ENCODE results near the gene ALDH16A1. TPM values are rescaled to one million over a fixed set of nuclear protein-coding genes. Genes with fewer than 3 reads are reported as not detected.

ALDH16A1 gene
- total RNA-seq, 1 experiment from 2014 or later, result 51.7 TPM

- Histone ChIP-seq H3K14ac (ENCODE audit: insufficient read depth, low read length) (no peak overlapping the region), H2BK12ac (ENCODE audit: insufficient read length, low read depth, low read length) (no peak overlapping the region), H2BK20ac (ENCODE audit: low read depth, low read length, poor library complexity, severe bottlenecking) (no peak overlapping the region), H2BK120ac (ENCODE audit: low read depth, low read length, poor library complexity, severe bottlenecking) (no peak overlapping the region), H3K27me3 (ENCODE audit: insufficient read depth, low read length) (peaks cover 36% of the 10 kb centered on the region; the same call in 1 of the 2 replicates), H2BK15ac (ENCODE audit: low read depth, low read length) (no peak overlapping the region), H4K8ac (replicated peaks; ENCODE audit: insufficient read length, low read depth, low read length) (no peak overlapping the region), H3K79me1 (ENCODE audit: insufficient read depth, low read depth, low read length, poor library complexity, severe bottlenecking) (no peaks in the 10 kb centered on the region), H3K18ac (ENCODE audit: insufficient read length, low read depth, low read length) (no peak overlapping the region), H3K27ac (ENCODE audit: insufficient read length, low read depth, low read length) (no peak overlapping the region), H3K23me2 (ENCODE audit: insufficient read length, low read depth, low read length, poor library complexity, severe bottlenecking) (peaks cover 18% of the 10 kb centered on the region), H3T11ph (ENCODE audit: low read length) (no peak overlapping the region), H4K5ac (ENCODE audit: insufficient read length, low read depth, low read length) (no peak overlapping the region), H3K79me2 (ENCODE audit: insufficient read depth, low read length) (no peaks in the 10 kb centered on the region), H2BK5ac (ENCODE audit: insufficient read length, low read length) (no peak overlapping the region), H3K9me3 (ENCODE audit: control insufficient read depth, low read depth, low read length) (no peaks in the 10 kb centered on the region), H4K91ac (ENCODE audit: insufficient read length, low read depth, low read length) (no peak overlapping the region), H3K4me2 (ENCODE audit: insufficient read depth, insufficient read length, low read length) (no peak overlapping the region), H3K56ac (ENCODE audit: insufficient read length, low read depth, low read length) (no peak overlapping the region), H3K9ac (ENCODE audit: extremely low read depth, insufficient read length, low read length) (no peak overlapping the region), H4K20me1 (ENCODE audit: control insufficient read depth, insufficient read depth, insufficient read length) (no peaks in the 10 kb centered on the region), H2AFZ (ENCODE audit: low read length) (no peak overlapping the region), H3K4me1 (ENCODE audit: insufficient read depth, low read length) (no peaks in the 10 kb centered on the region), H3K23ac (ENCODE audit: insufficient read length, low read depth, low read length) (no peak overlapping the region), H2AK5ac (ENCODE audit: insufficient read length, low read length) (no peak overlapping the region), H3K4ac (ENCODE audit: low read depth, low read length) (no peak overlapping the region)
- no peak for DNase-seq
- no CpG with 5 or more reads among the region's 6 CpGs for WGBS (ENCODE audit: extremely low coverage, insufficient read length, low lambda C conversion rate)
- H3K9me3 Mint-ChIP-seq, result peaks cover 0 to 3% of the 10 kb centered on the region in 2 experiments; a peak in 2 of 5 replicates
- no peak for TF ChIP-seq CTCF (conservative IDR thresholded peaks at IDR 0.05)
- no peak overlapping the region for H3K27ac Mint-ChIP-seq
- peaks cover 30 to 62% of the 10 kb centered on the region in 2 experiments for H3K4me1 Mint-ChIP-seq
- H3K4me3 Mint-ChIP-seq, result no peak overlapping the region
- H3K27me3 Mint-ChIP-seq (ENCODE audit: low read depth), result peaks cover 83% of the 10 kb centered on the region
- peaks cover 0 to 3% (median 0%) of the 10 kb centered on the region in 3 experiments; a peak in 2 of 7 replicates for H3K36me3 Mint-ChIP-seq (ENCODE audit: insufficient read depth in 1 of 3, low read depth in 3 of 3)
Measured at GRCh38 chr19:49438261-49438660, 14.8 kb upstream of the ALDH16A1 start.

Data from H9 (cell line).